ENCODE results near the gene RAP1GAP. TPM values are rescaled to one million over a fixed set of nuclear protein-coding genes. Genes with fewer than 3 reads are reported as not detected.

RAP1GAP gene
- total and polyA plus RNA-seq, 9 of the 15 experiments (the other 6 are each of a cell fraction or from before 2014, with no cell fraction given) = 0.29 to 30.2 (median 19.2) TPM

DNA sequence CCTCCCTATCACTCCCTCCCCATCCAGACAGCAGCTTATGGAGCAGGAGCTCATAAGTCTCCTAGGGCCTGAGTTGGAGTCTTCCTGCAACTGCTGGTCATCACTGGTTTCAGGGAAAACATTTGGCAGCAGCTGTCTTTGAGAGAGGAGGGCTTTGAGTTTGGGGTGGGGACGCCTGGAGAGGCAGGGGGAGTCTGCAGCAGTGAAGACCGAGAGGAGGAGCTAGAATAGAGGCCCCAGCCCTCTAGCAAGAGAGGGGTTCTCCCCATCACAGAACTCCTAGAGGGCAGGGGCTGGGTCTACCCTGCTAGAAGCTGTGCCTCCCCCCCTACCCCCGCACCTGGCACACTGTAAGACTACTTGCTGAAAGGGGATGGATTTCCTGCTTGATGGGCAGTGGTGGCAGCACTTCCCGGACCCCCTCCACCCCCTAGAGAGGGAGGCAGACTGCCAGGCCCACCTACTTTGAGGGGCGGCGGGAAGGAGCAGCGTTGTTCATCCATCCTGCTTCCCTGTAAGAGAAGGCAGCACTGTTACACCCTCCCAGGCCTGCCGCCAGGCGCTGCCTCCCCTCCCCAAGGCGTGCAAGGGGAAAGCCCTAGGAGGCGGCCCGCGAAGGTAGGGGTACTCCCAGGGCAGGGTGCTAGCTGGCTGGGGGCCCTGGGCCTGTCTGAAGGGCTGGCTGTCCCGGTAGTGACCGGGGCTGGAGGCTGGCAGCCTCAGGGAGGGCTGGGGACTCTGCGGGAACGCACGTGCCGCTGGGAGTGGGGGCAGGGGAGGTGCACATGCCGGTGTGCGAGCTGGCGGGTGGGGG is 50.4 kb downstream of the RAP1GAP start (continued):
- TF ChIP-seq PCBP1 (IDR thresholded peaks at IDR 0.05; ENCODE audit: low read depth, low read length, poor library complexity, severe bottlenecking) = no peak
- TF ChIP-seq RBM22 (IDR thresholded peaks at IDR 0.05; ENCODE audit: low read depth, low read length, poor library complexity, severe bottlenecking) = no peak
- TF ChIP-seq JUNB (CRISPR knock-in tag; conservative IDR thresholded peaks at IDR 0.05) = no peak
- TF ChIP-seq ZFX (CRISPR knock-in tag; IDR thresholded peaks at IDR 0.05) = peak; percentile 55
- TF ChIP-seq POLR2AphosphoS5 (IDR thresholded peaks at IDR 0.05; ENCODE audit: control insufficient read depth, insufficient read depth, low read depth, low read length) = no peak
- TF ChIP-seq, protein P1, sequence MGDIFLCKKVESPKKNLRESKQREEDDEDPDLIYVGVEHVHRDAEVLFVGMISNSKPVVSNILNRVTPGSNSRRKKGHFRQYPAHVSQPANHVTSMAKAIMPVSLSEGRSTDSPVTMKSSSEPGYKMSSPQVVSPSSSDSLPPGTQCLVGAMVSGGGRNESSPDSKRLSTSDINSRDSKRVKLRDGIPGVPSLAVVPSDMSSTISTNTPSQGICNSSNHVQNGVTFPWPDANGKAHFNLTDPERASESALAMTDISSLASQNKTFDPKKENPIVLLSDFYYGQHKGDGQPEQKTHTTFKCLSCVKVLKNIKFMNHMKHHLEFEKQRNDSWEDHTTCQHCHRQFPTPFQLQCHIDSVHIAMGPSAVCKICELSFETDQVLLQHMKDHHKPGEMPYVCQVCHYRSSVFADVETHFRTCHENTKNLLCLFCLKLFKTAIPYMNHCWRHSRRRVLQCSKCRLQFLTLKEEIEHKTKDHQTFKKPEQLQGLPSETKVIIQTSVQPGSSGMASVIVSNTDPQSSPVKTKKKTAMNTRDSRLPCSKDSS (IDR thresholded peaks at IDR 0.05; ENCODE audit: low read depth, partially characterized antibody) = no peak
- TF ChIP-seq SRF (CRISPR knock-in tag; IDR thresholded peaks at IDR 0.05) = no peak
- no peak for TF ChIP-seq MCM7 (IDR thresholded peaks at IDR 0.05)
- TF ChIP-seq AFF4 (CRISPR knock-in tag; IDR thresholded peaks at IDR 0.05) = no peak
- no peak for TF ChIP-seq ZHX1 (conservative IDR thresholded peaks at IDR 0.05; ENCODE audit: low read length)
- TF ChIP-seq ZEB2 (IDR thresholded peaks at IDR 0.05) = peak; percentile 57; the same call in 1 of the 2 replicates
- TF ChIP-seq ZNF280B (CRISPR knock-in tag; IDR thresholded peaks at IDR 0.05) = no peak
- peak; percentile 22; the same call in 1 of the 2 replicates for TF ChIP-seq EGR1 (conservative IDR thresholded peaks at IDR 0.05)
- peak; percentile 29; the same call in 1 of the 2 replicates for TF ChIP-seq PHF8 (IDR thresholded peaks at IDR 0.05; ENCODE audit: borderline replicate concordance, low read length)
- TF ChIP-seq ZBTB7A (IDR thresholded peaks at IDR 0.05; ENCODE audit: borderline replicate concordance, control insufficient read depth, low read depth, low read length) = peak; percentile 53; the same call in 1 of the 2 replicates
- no peak for TF ChIP-seq NFYB (IDR thresholded peaks at IDR 0.05; ENCODE audit: extremely low read depth, insufficient read length)
- peak; percentile 49; the same call in 1 of the 2 replicates for TF ChIP-seq CTBP1 (IDR thresholded peaks at IDR 0.05; ENCODE audit: borderline replicate concordance)

Measured in K562 (cell line).